MM.1S (cell line): Measurements from ENCODE around the gene TSHZ1.

ENCODE experiments used
- DNase-seq: peaks from one replicate; pipeline ENCODE4 v3.0.0-alpha.2; 2015
- H2AFZ ChIP-seq: fragments of 300-600 bp; sonication (generic); 2 replicates; pipeline ENCODE4 v1.6.0; 2016; ENCODE audit warnings: antibody characterized with exemption, low read length
- H3F3A ChIP-seq: fragments of 300-600 bp; sonication (generic); 2 replicates; pipeline ENCODE4 v1.6.1; 2016; ENCODE audit warnings: mild to moderate bottlenecking, antibody characterized with exemption, low read length, moderate library complexity, mixed read lengths; ENCODE audit not compliant: insufficient read depth
- H3K27ac ChIP-seq: fragments of 300-600 bp; sonication (generic); 2 replicates; pipeline ENCODE4 v1.5.1; 2016; ENCODE audit warnings: mild to moderate bottlenecking, low read length
- H3K27me3 ChIP-seq: fragments of 300-600 bp; sonication (generic); replicated peaks from 2 replicates; pipeline ENCODE4 v1.6.0; 2016; ENCODE audit warnings: low read length; ENCODE audit not compliant: insufficient read depth
- H3K36me3 ChIP-seq: fragments of 300-600 bp; sonication (generic); replicated peaks from 2 replicates; pipeline ENCODE4 v1.6.1; 2016; ENCODE audit warnings: mild to moderate bottlenecking, low read length, mixed read lengths; ENCODE audit not compliant: insufficient read depth
- H3K4me1 ChIP-seq: fragments of 300-600 bp; sonication (generic); 2 replicates; pipeline ENCODE4 v1.6.1; 2016; ENCODE audit warnings: low read length, mixed read lengths
- H3K4me2 ChIP-seq: fragments of 300-600 bp; sonication (generic); 2 replicates; pipeline ENCODE4 v1.6.0; 2016; ENCODE audit warnings: low read depth, low read length
- H3K4me3 ChIP-seq: fragments of 300-600 bp; sonication (generic); 2 replicates; pipeline ENCODE4 v1.5.1; 2016; ENCODE audit warnings: low read length, mixed read lengths
- H3K79me2 ChIP-seq: fragments of 300-600 bp; sonication (generic); 2 replicates; pipeline ENCODE4 v1.6.1; 2016; ENCODE audit warnings: mixed run types, low read length, mixed read lengths
- H3K9ac ChIP-seq: fragments of 300-600 bp; sonication (generic); 2 replicates; pipeline ENCODE4 v1.6.1; 2016; ENCODE audit warnings: low read length, mixed read lengths
- H3K9me2 ChIP-seq: fragments of 300-600 bp; sonication (generic); replicated peaks from 2 replicates; pipeline ENCODE4 v1.6.1; 2016; ENCODE audit warnings: mild to moderate bottlenecking, low read length, mixed read lengths; ENCODE audit not compliant: insufficient read depth
- H3K9me3 ChIP-seq: fragments of 300-600 bp; sonication (generic); replicated peaks from 2 replicates; pipeline ENCODE4 v1.6.1; 2016; ENCODE audit warnings: mild to moderate bottlenecking, low read length, mixed read lengths; ENCODE audit not compliant: insufficient read depth
- H4K20me1 ChIP-seq: fragments of 300-600 bp; sonication (generic); 2 replicates; pipeline ENCODE4 v1.6.1; 2016; ENCODE audit warnings: mild to moderate bottlenecking, low read length, moderate library complexity, mixed read lengths; ENCODE audit not compliant: insufficient read depth
- CTCF ChIP-seq: fragments of 300-600 bp; sonication (generic); IDR thresholded peaks from 2 replicates; pipeline ENCODE4 v1.5.1; 2016; ENCODE audit warnings: antibody characterized with exemption, low read length, mixed read lengths
- EZH2 ChIP-seq: fragments of 300-600 bp; sonication (generic); optimal IDR thresholded peaks from 2 replicates; pipeline ENCODE3; 2017; ENCODE audit warnings: low read depth, mild to moderate bottlenecking, antibody characterized with exemption, low read length, mixed read lengths
- EZH2phosphoT487 ChIP-seq: fragments of 300-600 bp; sonication (generic); IDR thresholded peaks from 2 replicates; pipeline ENCODE4 v1.6.1; 2018; ENCODE audit warnings: antibody characterized with exemption, low read length

TSHZ1 gene

GRCh38 chr18:75211626-75211952 lies 992 bp downstream of the TSHZ1 start:
- no peak overlapping the region for H3K4me2 ChIP-seq
- peak; percentile 9 for DNase-seq
- no peaks in the 10 kb centered on the region for H3K9me3 ChIP-seq
- peak overlapping the region; percentile 63; the same call in 1 of the 2 replicates for H2AFZ ChIP-seq
- H3K27ac ChIP-seq = no peak overlapping the region
- H4K20me1 ChIP-seq = no peaks in the 10 kb centered on the region
- peaks cover 21% of the 10 kb centered on the region for H3F3A ChIP-seq
- no peaks in the 10 kb centered on the region for H3K9me2 ChIP-seq
- TF ChIP-seq EZH2 (no peak), CTCF (no peak), EZH2phosphoT487 (no peak)
- H3K36me3 ChIP-seq = no peaks in the 10 kb centered on the region
- H3K4me3 ChIP-seq = peak overlapping the region; percentile 65
- peaks cover 8% of the 10 kb centered on the region for H3K4me1 ChIP-seq
- H3K9ac ChIP-seq = peak overlapping the region; percentile 37; the same call in 1 of the 2 replicates
- H3K79me2 ChIP-seq = peaks cover 62% of the 10 kb centered on the region
- no peaks in the 10 kb centered on the region for H3K27me3 ChIP-seq

GRCh38 chr18:75211953-75212750 lies 1.6 kb downstream of the TSHZ1 start:
- DNase-seq = peak; percentile 7
- H3K9ac ChIP-seq = peak overlapping the region; percentile 37; the same call in 1 of the 2 replicates
- H3K9me3 ChIP-seq = no peaks in the 10 kb centered on the region
- no peaks in the 10 kb centered on the region for H3K27me3 ChIP-seq
- no peaks in the 10 kb centered on the region for H3K9me2 ChIP-seq
- peaks cover 6% of the 10 kb centered on the region for H3K4me1 ChIP-seq
- no peaks in the 10 kb centered on the region for H4K20me1 ChIP-seq
- peaks cover 61% of the 10 kb centered on the region for H3K79me2 ChIP-seq
- no peak overlapping the region for H3K27ac ChIP-seq
- H3F3A ChIP-seq = peaks cover 21% of the 10 kb centered on the region
- H3K36me3 ChIP-seq = no peaks in the 10 kb centered on the region
- H3K4me3 ChIP-seq = peak overlapping the region; percentile 65
- TF ChIP-seq EZH2phosphoT487 = no peak
- no peak for TF ChIP-seq CTCF
- no peak for TF ChIP-seq EZH2
- peak overlapping the region; percentile 63 for H2AFZ ChIP-seq
- peak overlapping the region; percentile 70 for H3K4me2 ChIP-seq

GRCh38 chr18:75212751-75213090 lies 2.1 kb downstream of the TSHZ1 start:
- TF ChIP-seq CTCF (no peak), EZH2 (no peak), EZH2phosphoT487 (no peak)
- Histone ChIP-seq H2AFZ (no peak overlapping the region), H3K4me3 (no peak overlapping the region), H3K79me2 (peaks cover 60% of the 10 kb centered on the region), H3K27me3 (no peaks in the 10 kb centered on the region), H3K4me1 (peaks cover under 1% of the 10 kb centered on the region; the same call in 1 of the 2 replicates), H3K36me3 (no peaks in the 10 kb centered on the region), H3K9me3 (no peaks in the 10 kb centered on the region), H3K9ac (no peak overlapping the region), H3K9me2 (no peaks in the 10 kb centered on the region), H3K27ac (no peak overlapping the region), H3F3A (peaks cover 21% of the 10 kb centered on the region), H4K20me1 (no peaks in the 10 kb centered on the region), H3K4me2 (peak overlapping the region; percentile 70)
- no peak for DNase-seq
